LHCN-M2 (cell line): Measurements from ENCODE around the gene PCBP3. TPM values are rescaled to one million over a fixed set of nuclear protein-coding genes. Genes with fewer than 3 reads are reported as not detected.
A peak's percentile ranks its signal among the peaks of the same experiment; 100 is the strongest.

ENCODE experiments used
- DNase-seq: peaks from one replicate; pipeline ENCODE4 v3.0.0-alpha.2; 2012; ENCODE audit warnings: low read depth
- total RNA-seq: library from RNA; depleted of rRNA; stranded (reverse); fragments of >200 nt; gene quantifications from 2 replicates; pipeline ENCODE4 v1.2.3, GENCODE V29; 2014

PCBP3 gene
- total RNA-seq, 1 experiment from 2014 or later = 3.8 TPM

DNA sequence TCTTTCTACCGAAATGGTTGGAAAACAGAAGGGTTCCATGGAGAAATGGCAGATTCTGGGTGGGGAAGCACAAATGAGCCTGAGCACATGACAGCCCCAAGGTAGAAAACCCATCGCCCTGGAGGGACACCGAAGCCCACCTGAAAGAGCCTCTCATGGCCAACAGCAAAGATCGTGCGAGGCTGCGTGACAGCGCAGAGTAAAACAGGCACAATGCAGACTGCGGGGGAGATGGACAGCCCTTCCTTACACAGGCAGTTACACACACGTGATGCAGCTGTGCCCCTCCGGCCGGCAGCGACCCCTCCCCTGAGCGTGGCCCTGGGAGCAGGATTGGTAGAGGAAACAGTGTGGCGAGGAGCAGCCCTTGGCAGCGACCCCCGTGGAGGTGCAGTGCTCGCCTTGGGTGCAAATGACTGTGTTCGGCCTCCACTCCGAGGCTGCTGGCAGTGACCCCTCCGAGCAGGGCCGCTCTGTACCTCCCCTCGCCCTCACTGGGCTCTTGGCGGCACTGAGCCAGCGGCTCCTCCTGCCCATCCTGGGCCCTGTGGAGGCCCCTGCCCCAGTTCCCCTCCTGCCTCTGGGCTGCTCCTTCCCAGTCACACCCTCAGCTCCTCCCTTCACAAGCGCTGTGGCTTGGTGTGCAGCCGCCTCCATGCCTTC, 217.1 kb downstream of the PCBP3 start:
- no peak for DNase-seq

DNA sequence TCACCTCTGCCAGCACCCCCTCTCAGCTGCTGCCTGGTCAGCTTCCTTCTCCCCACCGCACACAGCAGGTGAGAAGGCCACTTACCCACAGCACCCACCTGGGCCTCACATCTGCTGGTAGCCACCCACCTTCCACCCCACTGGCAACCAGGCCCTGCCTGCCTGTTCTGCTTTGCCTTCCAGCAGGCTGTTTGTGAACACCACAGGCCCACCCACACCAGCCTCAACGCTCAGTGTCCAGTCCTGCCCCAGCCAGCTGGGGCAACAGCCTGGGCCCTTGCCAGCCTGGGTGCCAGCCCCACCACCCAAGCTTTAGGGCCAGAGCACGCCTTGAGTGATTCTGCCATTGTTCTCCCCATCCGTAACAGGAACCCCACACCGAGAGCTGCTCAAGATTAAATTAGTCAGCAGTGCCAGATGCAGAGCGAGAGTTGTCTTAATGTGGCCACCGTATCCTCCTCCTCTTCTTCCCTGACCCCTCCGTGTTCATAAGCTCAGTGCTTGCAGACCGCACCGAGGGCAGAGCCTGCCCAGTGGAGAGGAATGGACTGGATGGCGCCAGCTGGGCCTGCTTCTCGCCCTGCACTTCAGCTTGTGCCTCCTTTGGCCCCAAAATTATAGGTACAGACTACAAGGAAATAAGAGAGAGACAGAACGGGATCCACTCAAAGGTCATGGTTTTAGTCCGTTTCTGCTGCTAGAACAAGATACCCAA, 217.8 kb downstream of the PCBP3 start:
- DNase-seq = no peak

DNA sequence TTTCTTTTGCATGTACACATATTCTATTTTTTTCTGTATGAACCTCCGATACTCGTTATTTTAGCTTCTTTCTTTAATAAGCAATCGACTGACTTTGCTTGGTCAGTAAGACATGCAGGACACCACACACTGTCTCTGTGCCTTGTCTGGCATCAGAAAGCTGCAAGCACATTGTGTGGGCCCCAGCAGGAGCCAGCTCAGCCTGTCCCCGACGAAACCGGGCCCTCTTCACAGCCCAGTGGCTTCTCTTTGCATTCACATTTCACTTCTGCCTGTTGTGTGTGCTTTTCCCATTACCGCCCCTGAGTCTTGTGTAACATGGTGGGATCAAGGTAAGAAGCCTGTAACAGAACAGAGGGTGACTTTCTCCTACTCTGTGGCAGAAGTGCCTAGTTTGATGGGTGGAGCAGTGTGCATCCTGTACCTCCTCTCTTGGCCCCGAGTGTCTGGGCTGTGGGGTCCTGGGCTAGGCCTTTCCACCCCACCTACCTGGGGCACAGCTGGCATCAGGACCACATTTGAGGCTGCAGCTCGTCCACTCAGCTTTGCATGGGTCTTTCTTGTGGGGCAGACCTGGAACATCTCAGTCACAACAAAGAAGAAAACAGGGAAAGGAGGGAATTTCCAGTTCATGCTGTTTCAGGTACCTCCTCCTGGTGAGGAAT, 219.2 kb downstream of the PCBP3 start:
- DNase-seq = no peak

DNA sequence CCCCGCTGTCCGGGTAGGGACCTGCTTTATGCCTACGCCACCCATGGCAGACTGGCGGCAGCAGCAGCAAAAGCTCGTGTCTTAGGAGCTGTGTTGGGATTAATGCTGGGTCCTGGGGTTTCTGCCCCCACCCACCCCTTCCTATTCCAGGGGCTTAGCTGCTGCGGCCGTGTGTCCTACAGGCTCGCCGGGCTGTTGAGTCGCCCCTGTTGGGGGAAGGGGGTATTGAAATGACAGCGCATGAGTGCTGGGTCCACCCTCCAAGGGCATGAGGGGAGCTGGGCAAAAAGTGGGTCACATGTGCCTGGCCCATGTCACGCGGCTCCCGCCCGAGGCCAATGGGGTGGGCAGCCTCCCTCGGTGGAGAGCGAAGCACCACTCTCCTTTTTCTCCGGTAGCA, 219.7 kb downstream of the PCBP3 start:
- no peak for DNase-seq

DNA sequence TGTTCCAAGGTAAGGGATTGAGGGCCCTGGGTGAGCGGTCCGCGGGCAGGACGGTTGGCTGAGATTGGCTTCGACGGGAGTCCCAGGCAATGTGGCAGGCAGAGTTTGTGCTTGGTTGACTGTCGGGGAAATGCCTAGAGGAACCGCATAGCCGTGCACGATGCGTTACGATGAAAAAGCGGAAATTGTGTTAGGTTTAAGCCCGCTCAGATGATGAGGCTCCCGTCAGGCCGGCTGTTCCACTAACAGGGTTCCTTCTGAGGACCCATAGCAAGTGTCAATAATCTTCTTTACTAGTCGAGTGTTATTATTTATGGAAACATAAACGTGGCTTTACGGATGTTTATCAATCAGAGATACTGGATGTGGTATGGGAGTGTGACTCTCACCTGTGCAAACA, 220.2 kb downstream of the PCBP3 start:
- no peak for DNase-seq

DNA sequence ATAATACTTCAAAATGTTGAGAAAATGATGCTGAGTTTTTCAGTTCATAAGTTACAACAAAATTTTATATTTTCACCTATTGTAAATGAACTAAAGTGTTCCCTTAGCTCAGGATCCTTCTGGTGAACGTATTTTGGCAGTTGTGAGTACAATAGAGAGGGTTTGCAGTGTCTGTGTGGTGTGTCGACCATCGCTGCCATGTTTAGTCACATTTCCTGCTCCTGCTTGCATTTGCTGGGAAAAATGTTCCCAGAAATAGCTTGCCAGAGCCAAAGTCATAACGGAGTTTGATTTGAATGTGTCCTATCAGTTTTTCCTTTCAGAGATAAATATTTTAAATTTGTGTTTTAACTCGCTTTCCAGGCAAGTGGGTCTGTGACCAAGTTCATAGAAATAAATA, 220.9 kb downstream of the PCBP3 start:
- DNase-seq = no peak

DNA sequence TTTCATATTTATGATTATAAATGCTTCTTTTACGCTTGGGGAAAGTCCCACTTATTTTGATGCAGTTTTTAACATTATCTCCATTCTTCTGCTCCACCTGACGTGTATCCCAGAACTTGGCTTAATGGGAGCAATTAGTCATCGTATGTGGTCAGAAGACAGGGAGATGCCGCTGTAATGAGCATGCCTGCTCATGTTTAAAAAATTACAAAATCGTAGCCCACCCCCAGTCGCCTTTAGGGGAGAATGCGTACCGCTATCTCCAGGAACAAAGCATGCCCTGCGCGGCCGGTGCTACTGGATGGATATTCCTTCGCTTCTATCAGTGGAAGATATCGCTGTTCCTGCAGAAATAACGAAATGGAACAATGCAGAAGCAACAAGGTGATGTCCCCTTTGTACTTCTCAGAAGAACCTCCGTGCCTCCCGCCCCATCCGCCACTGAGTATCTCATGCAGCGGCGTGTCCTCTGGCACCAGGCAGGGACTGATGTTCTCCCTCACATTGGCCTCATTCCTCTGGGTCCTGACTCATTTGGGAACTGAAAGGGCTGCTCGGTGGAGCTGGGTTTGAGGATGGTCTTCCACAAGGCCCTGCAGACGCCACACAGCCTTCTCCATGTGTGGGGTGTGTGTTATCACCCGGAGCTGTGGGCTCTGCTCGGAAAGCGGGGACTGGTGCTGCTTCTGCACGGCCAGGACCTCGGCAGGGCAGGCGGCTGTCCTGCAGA, 221.7 kb downstream of the PCBP3 start:
- DNase-seq = peak; percentile 90

DNA sequence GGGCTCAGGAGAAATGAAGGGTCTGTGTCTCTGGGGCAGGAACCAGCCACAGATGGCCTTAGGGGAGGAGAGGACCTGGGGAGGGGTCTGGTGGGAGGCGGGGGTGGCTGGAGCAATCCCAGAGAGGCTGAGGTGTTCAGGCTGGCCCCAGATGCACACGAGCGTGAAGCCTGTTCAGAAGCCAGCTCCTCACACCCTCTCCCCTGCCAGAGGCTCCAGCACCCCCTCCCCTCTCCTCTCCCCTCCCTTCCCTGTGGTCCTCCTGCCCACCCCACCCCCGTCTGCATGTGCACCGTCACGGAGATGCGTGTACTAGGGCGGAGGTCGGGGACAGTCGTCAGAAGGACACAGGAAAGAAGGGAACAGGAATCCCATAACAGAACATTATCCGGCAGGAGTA, 223.0 kb downstream of the PCBP3 start:
- no peak for DNase-seq

DNA sequence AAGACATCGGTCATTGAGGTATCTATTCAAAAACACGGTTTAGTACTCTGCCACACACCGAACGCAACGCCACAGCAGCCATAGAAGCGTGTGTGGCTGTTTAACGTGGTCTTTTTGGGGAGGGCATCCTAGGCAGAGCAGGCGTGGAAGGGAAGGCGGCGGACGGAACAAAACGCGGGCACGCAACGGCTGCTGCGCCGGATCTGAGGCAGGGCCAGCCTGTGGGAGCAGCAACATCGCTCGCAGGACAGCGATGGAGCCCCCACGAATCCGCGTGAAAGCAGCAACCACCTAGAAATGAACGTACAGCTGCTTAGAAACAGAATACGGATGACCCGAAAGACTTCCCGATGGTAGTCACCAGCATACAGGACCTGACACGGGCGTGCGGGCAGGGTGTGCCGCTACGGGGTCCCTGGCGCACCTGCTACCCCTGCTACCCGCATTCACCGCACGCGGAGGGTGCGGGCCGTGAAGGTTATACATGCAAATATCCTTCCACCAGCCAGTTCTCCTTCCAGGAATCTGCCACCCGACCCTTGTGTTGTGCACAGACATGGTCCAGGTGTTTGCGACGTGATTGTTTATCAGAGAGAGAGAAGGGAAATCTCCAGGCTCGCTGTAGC, 223.6 kb downstream of the PCBP3 start:
- DNase-seq = no peak

DNA sequence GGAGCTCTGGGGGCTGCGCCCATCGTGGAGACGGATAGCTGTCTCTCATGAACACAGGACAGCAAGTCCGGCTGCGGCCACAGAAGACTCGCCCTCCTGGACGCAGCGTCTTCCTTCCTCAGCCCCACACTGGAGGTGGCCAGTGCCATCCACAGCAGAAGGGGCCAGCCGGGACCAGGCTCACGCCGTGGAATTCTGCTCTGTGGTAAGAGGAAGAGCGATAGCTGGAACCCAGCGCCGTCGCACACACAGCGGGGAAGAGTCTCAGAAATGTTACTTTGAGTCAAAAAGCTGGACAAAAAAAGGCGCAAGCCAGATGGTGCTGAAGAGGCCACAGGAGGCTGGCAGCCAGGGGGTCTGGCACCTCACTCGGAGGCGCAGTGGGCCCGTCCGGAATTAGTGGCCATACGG, 224.2 kb downstream of the PCBP3 start:
- DNase-seq = no peak

DNA sequence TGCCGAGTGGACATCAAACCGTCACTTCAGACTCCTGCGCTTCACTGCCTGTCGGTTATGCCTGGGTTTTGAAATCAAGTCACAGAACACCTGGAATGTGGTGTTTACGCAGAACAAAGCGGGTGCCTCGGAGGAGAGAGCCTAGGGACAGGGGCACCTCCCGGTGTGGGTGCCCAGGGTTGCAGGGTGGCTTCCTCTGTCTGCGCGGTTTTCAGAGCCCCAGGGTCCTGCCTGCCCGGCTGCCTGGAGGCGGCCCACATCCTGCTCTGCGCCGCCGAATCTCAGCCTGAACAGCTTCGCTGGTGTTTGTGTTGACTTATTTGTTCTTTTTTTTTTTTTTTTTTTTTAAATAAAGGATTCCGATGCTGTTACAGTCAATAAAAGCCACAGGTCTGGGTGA, 224.6 kb downstream of the PCBP3 start:
- no peak for DNase-seq

DNA sequence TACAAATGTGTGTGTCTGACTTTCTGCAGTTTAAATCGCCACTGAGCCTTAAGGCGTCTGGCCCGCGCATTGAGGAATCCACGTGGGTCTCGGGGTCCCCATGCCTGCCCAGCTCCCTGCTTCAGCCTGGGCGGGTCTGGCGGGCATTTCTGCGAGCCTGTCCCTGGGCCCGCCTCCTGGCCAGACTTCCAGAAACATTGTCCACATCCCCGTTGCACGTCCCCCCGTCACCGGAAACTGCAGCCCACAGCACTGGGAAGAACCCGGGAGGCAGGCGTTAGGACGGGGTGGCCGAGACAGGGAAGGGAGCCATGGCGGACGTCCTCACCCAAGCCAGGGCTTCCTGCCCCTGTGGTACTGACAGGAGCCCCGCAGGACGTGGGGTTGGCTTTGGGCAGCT, 225.0 kb downstream of the PCBP3 start:
- DNase-seq = no peak

DNA sequence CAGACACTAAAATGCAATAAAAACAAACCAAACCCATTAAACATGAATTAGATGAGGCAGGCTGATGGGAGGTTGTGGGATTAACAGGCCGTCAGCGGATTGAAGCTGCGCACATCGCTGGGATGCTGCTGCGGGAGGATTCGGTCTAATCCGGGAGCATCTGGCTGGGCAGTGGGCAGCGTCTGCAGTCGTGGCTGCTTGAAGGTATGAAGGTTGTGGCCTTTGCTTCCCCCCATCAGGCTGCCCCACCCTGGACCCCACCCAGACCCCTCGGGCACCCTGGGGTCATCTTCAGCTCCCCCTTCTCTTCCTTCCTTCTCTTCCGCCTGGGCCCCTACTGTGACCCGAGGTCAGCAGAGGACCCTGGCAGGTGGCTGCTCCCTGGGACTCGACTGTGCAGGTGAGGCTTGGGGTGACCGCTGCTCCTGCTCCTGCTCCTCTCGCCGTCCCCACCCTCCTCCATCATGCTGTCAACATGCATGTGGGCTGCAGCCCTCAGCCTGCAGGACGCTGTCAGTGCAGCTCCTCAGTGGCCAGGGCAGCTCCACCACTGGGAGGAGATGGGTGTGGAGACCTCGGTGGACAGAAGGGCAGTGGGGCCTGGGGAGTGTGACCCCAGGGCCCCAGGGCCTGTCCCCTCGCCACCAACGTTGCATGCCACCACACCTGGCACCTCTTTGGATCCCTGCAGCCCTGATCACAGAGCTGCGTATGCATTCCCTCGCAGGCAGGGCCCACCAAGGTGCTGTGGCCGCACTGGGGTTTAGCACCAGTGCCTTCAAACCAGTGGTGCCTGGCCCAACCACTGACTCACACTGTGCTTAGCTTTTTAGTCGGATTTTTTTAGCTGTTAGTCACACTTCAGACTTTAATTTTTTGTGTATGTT, 225.8 kb downstream of the PCBP3 start:
- DNase-seq = peak; percentile 72

DNA sequence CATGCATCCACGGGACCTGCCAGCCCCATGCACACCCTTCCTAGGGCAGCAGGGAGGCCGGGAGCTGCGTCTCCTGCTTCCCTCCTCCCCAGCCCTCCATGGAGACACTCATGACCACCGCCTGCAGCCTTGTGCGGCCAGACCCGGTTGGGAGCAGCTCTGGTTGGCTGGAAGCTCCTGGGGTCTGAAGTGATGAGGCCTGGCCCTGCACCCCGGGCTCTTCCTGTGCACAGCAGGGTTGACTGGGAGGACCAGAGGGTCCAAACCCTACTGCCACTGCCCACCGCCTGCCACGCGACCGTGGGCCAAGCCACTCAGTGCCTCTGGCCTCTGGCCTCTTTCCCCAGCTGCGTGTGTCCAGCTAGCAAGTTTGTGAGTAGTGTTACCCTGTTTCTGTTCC, 226.9 kb downstream of the PCBP3 start:
- DNase-seq = no peak

DNA sequence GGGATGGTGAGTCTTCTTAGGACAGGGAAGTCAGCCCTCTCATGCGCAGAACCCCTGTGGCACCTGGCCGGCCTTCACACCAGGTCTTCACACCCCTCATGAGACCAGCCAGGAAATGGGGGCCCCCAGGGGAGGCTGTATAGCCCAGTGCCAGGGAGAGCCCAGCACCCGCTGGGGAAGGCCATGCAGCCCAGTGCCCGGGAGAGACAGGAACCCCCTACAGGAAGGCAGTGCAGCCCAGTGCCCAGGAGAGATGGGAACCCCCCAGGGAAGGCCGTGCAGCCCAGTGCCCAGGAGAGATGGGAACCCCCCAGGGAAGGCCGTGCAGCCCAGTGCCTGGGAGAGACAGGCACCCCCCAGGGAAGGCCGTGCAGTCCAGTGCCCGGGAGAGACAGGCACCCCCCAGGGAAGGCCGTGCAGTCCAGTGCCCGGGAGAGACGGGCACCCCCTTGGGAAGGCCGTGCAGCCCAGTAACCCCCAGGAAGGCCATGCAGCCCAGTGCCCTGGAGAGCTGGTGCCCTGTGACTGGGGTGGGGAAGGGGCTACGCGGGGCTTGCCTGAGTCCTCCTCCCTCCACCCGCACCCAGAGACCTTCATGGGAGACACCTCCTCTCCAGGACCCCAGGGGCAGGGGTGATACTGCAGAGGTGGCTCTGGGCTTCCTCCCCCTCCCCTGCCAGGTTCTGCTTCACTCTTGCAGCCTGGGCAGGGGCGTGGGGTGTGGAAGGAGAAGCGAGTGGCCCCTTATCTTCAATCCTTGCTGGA, 227.5 kb downstream of the PCBP3 start:
- DNase-seq = no peak

DNA sequence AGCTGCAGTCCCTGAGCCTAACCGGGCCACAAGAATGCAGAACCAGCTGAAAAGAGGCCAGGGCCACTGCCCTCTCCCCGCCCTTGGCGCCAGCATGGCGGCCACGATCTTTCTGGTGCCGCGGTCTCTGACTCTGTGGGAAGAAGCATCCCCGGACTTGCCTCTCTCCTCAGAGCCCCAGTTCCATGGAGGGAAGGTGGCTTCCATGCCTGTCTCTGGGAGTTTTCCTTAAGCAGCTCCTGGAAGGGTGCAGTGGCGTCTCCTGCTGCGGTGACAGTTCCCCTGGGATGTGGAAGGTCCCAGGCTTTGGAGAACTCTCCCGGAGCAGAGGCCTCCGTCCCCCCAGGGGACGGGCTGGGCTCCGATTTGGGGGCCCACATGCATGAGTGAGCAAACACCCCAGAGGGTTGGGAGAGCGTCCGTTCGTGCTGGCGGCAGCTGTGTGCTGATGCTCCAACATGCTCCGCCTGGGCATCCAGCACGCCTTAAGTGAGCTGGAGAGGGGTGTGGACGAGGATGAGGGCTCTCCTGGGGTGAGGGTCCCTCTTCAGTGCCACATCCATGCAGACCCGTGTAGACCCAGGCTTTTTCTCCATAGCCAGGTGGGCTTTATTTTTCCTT, 228.2 kb downstream of the PCBP3 start:
- no peak for DNase-seq

DNA sequence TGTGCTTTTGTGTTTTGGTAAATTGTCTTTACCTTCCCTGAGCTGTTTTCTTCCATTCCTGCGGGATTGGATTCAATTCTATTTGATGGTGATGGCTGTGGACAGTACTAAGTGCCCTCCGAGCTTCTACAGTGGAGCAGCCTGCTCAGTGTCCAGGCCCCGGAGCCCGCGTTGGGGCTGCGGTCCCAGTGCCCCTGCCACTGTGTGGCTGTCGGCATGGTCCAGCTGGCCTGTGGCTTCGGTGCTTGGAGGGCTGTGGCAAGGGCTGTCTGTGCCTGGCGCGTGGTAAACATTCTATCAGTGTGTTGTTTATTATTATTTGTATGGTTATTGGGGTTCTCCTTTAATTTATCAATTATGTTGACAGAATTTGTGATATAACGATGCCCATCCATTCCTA, 228.9 kb downstream of the PCBP3 start:
- DNase-seq = no peak

DNA sequence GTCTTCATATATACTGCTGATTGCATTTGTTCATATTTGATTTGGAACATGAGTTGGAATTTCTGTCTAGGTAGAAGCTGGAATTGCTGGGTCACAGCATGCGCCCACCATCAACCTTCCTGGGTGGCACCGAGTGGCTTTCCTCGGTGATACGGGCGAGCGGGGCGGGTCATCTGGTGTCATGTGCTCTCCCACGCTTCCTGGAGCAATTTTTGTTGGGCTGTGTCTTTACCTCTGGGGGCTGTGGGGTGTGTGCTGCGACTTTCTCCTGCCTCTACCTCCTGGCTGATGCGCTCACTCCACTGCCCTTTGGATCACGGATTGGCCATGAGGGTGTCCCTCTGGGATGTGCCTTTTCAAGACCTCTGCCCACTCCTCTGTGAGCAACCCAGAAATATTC, 229.4 kb downstream of the PCBP3 start:
- DNase-seq = no peak

DNA sequence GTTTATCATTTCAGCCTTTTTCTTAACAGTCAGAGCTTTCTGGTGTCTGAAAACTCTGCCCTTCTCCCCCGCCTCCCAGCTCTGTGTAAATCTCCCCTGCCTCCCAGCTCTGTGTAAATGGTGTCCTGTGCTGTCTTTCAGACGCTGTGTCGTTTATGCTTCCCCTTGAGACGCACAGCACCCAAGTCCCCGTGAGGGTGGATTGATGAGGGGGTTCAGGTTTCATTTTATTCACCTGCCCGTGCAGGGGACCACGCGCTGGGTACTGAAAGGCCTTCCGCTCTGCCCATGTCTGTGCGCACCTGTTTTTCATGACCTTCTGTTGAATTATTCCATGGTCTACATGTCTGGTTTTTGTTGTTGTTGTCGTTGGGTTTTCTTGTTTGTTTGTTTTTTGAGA, 229.9 kb downstream of the PCBP3 start:
- no peak for DNase-seq

DNA sequence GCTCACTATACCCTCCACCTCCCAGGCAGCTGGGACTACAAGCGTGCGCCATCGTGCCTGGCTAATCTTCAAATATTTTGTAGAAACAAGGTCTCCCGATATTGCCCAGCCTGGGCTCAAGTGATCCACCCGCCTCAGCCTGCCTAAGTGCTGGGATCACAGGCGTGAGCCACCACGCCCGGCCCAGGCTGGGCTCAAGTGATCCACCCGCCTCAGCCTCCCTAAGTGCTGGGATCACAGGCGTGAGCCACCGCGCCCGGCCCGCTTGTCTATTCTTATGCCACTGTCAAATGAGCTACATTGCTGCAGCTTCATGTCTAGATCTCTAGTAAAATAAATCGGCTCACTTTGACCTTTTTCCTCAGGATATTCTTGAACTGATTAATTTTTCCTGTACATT, 230.3 kb downstream of the PCBP3 start:
- DNase-seq = no peak
